ENCODE results near the gene SAMD11. TPM values are rescaled to one million over a fixed set of nuclear protein-coding genes. Genes with fewer than 3 reads are reported as not detected.
A peak's percentile ranks its signal among the peaks of the same experiment; 100 is the strongest.

Gene SAMD11
- total RNA-seq, 2 experiments from 2014 or later: not detected

GRCh38 chr1:915295-916172 is 8.2 kb upstream of the SAMD11 start:
- ATAC-seq (ENCODE audit: poor library complexity) (no peak), DNase-seq (peak in 2 of 14 experiments; percentile 1 to 17)
- CTCF ChIA-PET: no interaction called here
- no peak overlapping the region for H3K27ac Mint-ChIP-seq
- Histone ChIP-seq H3K27me3 (ENCODE audit: control insufficient read depth in 1 of 2, insufficient read depth in 2 of 2, low read length in 2 of 2) (peaks cover 17 to 34% of the 10 kb centered on the region in 2 experiments), H3K4me3 (ENCODE audit: low read length) (no peak overlapping the region), H3K36me3 (ENCODE audit: insufficient read depth, low read length) (no peaks in the 10 kb centered on the region), H3K4me1 (ENCODE audit: insufficient read depth, low read length) (peaks cover 4% of the 10 kb centered on the region), H3K9me3 (ENCODE audit: control insufficient read depth in 1 of 2, insufficient read depth in 1 of 2, low read length in 2 of 2) (peaks cover 0 to 10% of the 10 kb centered on the region in 2 experiments), H3K27ac (ENCODE audit: low read depth in 1 of 2, low read length in 2 of 2) (no peak overlapping the region)
- no peaks in the 10 kb centered on the region for H3K36me3 Mint-ChIP-seq (ENCODE audit: low read depth)
- peaks cover 46% of the 10 kb centered on the region for H3K27me3 Mint-ChIP-seq
- H3K9me3 Mint-ChIP-seq: no peaks in the 10 kb centered on the region
- H3K4me3 Mint-ChIP-seq: no peak overlapping the region
- intact Hi-C loops (cut with DNase I, micrococcal nuclease): no loop called here
- H3K4me1 Mint-ChIP-seq (ENCODE audit: low read depth): peaks cover 10% of the 10 kb centered on the region
- POLR2A ChIA-PET: no interaction called here
- TF ChIP-seq CTCF (IDR thresholded peaks at IDR 0.05): no peak

- ATAC-seq (ENCODE audit: poor library complexity) (no peak), DNase-seq (peak in 2 of 14 experiments; percentile 0 to 25)
- H3K27me3 ChIP-seq (ENCODE audit: control insufficient read depth in 1 of 2, insufficient read depth in 2 of 2, low read length in 2 of 2): peaks cover 22 to 35% of the 10 kb centered on the region in 2 experiments
- H3K4me1 Mint-ChIP-seq (ENCODE audit: low read depth): peaks cover 12% of the 10 kb centered on the region
- CTCF ChIA-PET: no interaction called here
- no peaks in the 10 kb centered on the region for H3K36me3 Mint-ChIP-seq (ENCODE audit: low read depth)
- no peak overlapping the region for H3K27ac Mint-ChIP-seq
- H3K9me3 ChIP-seq (ENCODE audit: control insufficient read depth in 1 of 2, insufficient read depth in 1 of 2, low read length in 2 of 2): peaks cover 0 to 16% of the 10 kb centered on the region in 2 experiments
- no peak overlapping the region for H3K27ac ChIP-seq (ENCODE audit: low read depth in 1 of 2, low read length in 2 of 2)
- no peak for TF ChIP-seq CTCF (IDR thresholded peaks at IDR 0.05)
- H3K9me3 Mint-ChIP-seq: no peaks in the 10 kb centered on the region
- H3K4me3 ChIP-seq (ENCODE audit: low read length): no peak overlapping the region
- no peak overlapping the region for H3K4me3 Mint-ChIP-seq
- H3K36me3 ChIP-seq (ENCODE audit: insufficient read depth, low read length): no peaks in the 10 kb centered on the region
- POLR2A ChIA-PET: no interaction called here
- intact Hi-C loops (cut with DNase I, micrococcal nuclease): no loop called here
- peaks cover 46% of the 10 kb centered on the region for H3K27me3 Mint-ChIP-seq
- H3K4me1 ChIP-seq (ENCODE audit: insufficient read depth, low read length): peaks cover 13% of the 10 kb centered on the region
These were observed 7.3 kb upstream of the SAMD11 start for GRCh38 chr1:916173-917075.

- peaks cover 14% of the 10 kb centered on the region for H3K4me1 Mint-ChIP-seq (ENCODE audit: low read depth)
- no peak overlapping the region for H3K4me3 Mint-ChIP-seq
- H3K36me3 ChIP-seq (ENCODE audit: insufficient read depth, low read length): no peaks in the 10 kb centered on the region
- DNase-seq (peak in 1 of 14 experiments; percentile 0), ATAC-seq (ENCODE audit: poor library complexity) (no peak)
- H3K36me3 Mint-ChIP-seq (ENCODE audit: low read depth): no peaks in the 10 kb centered on the region
- TF ChIP-seq CTCF (IDR thresholded peaks at IDR 0.05): no peak
- peaks cover 26 to 35% of the 10 kb centered on the region in 2 experiments for H3K27me3 ChIP-seq (ENCODE audit: control insufficient read depth in 1 of 2, insufficient read depth in 2 of 2, low read length in 2 of 2)
- no peaks in the 10 kb centered on the region for H3K9me3 Mint-ChIP-seq
- CTCF ChIA-PET: no interaction called here
- H3K27ac ChIP-seq (ENCODE audit: low read depth in 1 of 2, low read length in 2 of 2): no peak overlapping the region
- H3K9me3 ChIP-seq (ENCODE audit: control insufficient read depth in 1 of 2, insufficient read depth in 1 of 2, low read length in 2 of 2): peaks cover 0 to 19% of the 10 kb centered on the region in 2 experiments
- H3K27me3 Mint-ChIP-seq: peaks cover 50% of the 10 kb centered on the region
- no peak overlapping the region for H3K27ac Mint-ChIP-seq
- intact Hi-C loops (cut with DNase I, micrococcal nuclease): no loop called here
- H3K4me1 ChIP-seq (ENCODE audit: insufficient read depth, low read length): peaks cover 14% of the 10 kb centered on the region
- no peak overlapping the region for H3K4me3 ChIP-seq (ENCODE audit: low read length)
- POLR2A ChIA-PET: no interaction called here
These were observed 6.7 kb upstream of the SAMD11 start for GRCh38 chr1:917076-917459.
